ENCODE data around the gene BLNK.

- TF ChIP-seq CTCF (conservative IDR thresholded peaks at IDR 0.05; ENCODE audit: low read depth, low read length) (no peak), EZH2 (IDR thresholded peaks at IDR 0.05; ENCODE audit: borderline replicate concordance, low read depth, low read length, poor library complexity, severe bottlenecking) (no peak)
These were observed 98.7 kb downstream of the BLNK start for GRCh38 chr10:96172666-96173065.

Data from A673 (cell line).